Measurements from ENCODE around the gene RNF169.
A peak's percentile ranks its signal among the peaks of the same experiment; 100 is the strongest.

RNF169 gene, protein sequence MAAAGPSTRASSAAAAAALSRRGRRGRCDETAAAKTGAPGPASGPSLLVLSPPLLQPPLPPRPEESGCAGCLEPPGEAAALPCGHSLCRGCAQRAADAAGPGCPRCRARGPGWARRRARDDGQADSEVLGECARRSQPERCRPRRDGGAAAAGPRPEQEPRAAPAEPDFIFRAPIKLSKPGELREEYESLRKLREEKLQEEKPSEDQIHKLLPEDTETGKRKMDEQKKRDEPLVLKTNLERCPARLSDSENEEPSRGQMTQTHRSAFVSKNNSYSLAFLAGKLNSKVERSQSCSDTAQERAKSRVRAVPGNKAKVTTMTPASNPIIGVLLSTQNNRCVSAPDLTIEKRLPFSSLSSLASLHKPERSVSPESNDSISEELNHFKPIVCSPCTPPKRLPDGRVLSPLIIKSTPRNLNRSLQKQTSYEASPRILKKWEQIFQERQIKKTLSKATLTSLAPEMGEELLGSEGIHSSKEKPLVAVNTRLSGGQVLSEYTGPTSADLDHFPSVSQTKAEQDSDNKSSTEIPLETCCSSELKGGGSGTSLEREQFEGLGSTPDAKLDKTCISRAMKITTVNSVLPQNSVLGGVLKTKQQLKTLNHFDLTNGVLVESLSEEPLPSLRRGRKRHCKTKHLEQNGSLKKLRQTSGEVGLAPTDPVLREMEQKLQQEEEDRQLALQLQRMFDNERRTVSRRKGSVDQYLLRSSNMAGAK
- 34.5 to 81.5 (median 63.0) reads per million in 17 experiments for total RNA-seq

GRCh38 chr11:74748211-74749126 lies at the start of gene RNF169:
Gene RNF169 (plus strand): TSS chr11:74748849. CDS start chr11:74748881, 32 bp downstream.
- peak; percentile 93 to 97 (median 96) for DNase-seq

GRCh38 chr11:74699615-74700396 lies 48.8 kb upstream of the RNF169 start:
- DNase-seq, result no peak

GRCh38 chr11:74701351-74701750 lies 47.3 kb upstream of the RNF169 start:
- DNase-seq, result peak in 2 of 4 experiments; percentile 15 to 22

- peak; percentile 78 to 86 (median 81) for DNase-seq
Measured at GRCh38 chr11:74702383-74703007, 46.2 kb upstream of the RNF169 start.

- DNase-seq, result no peak
Measured at GRCh38 chr11:74703211-74703610, 45.4 kb upstream of the RNF169 start.

DNA sequence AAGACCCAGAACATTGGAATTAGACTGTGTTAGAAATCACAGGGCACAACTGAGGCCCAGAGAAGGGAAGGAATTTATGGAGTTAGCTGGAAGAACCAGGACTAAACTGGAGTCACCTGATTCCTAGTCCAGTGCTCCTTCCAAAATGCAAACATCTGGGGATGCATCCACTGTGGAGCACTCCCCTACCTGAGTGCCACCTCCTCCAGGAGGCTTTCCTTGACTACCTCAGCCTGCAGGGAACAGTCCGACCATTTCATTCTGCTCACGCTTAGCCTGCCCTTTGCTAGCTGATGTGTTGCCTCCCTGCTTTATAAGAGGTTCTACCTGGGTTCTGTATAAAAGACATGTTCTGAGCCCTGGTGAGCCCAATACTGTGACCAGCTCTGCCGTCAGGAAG lies 41.5 kb upstream of the RNF169 start:
- no peak for DNase-seq

DNA sequence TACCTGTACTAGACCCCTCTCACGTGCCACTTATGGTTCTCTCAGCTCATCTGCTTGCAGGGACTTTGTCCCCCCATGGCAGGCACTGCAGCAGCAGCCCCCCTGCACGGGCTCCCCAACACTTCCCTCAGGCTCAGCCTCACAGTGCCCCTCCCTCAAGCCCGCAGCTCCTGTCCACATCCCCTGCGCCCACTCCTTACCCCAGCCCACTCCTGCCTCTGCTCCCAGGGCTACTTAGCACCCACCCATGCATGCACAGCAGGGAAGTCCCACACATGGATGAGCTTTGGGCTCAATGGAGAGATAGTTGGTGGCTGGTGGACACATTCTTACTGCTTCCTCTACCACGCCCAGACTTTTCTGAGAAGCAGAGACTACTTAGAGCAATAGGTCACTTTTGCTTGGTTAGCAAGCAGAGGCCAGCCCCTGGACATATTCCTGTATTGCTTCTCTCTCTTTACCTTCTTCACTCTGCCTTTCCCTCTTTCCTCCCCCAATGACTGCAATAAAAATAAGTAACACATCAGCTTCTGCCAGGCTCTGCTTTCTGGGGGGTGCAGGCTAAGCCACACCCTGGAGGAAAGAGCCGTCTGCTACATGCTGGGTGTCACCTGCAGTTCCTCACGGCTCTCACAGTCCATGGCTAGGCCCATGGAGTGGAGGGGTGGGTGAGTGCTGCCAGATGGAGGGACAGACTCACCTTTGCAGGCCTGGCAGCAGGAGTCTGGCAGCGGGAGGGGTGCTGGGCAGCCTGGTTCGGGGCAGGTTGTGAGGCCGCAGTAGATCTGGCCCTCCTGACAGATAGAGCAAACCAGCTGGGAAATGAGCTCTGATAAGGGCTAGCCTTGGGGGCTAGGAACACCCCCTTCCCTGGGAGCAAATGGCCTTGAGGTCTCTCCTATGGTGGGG lies 40.8 kb upstream of the RNF169 start:
- DNase-seq, result no peak

- no peak for DNase-seq
Measured at GRCh38 chr11:74709175-74709574, 39.5 kb upstream of the RNF169 start.

DNA sequence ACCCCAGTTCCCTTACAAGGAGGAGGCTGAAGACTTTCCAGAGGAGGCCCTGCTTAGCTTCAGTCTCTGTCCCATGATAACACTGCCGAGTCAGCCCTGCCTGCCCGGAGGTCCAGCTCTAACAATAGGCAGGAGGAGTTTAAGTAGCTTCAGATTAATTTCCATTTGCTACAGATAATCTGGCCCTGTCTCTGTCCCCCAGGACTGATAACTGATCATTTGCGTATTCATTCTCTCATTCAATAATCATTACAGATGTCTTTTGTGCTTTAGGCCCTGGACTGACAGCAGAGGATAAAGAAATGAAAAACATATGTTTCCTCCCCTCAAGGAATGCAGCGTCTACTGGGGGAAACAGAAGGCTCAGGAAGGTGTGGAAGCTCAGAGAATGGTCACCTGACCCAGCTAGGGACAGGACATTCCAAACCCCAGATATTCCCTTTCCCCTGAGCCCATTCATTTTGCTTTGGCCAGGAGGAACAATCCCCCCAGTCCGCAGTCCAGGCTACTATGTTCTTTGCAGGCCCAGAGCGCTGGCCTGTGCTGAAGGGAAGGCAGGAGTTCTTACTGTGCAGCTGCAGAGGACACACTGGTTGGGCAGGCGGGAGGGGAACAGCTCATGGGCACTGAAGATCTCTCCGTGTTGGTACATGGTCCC lies 38.2 kb upstream of the RNF169 start:
- DNase-seq, result no peak

DNA sequence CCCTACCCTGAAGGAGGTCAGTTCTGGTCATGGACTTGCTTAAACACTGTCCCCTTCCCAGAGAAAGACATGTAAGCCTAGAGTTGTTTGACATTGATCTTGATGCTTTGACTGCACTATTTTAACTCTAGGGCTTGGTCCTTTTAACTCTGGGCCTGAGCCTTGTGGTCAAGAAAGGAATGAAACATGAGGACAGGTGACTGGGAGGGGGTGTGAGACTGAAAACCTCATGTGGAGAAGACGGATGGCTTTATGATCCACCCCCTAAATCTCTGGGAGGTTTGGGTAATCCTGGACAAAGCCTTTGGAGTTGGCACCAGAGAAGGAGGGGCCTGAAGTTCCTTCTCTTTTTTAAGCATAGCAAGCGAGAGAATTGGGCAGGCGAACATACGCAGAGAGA lies 35.0 kb upstream of the RNF169 start:
- no peak for DNase-seq

DNA sequence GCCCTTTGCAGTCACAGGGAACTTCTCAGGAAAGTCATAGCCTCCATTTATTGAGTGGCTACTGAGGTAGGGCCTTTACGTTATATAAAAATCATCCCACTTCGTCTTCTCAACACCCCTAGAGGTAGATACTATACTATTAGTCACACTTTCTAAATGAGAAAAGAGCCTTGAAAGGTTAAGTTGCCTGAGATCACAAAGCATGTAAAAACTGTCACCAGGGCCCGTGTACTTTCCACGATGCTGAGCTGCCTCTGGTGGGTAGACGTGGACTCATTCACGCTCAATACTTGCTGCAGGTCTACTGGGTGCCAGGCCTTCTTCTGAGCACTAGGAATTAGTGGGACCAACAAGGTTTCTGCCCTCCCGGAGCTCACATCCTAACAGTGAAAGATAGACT lies 33.7 kb upstream of the RNF169 start:
- no peak for DNase-seq

DNA sequence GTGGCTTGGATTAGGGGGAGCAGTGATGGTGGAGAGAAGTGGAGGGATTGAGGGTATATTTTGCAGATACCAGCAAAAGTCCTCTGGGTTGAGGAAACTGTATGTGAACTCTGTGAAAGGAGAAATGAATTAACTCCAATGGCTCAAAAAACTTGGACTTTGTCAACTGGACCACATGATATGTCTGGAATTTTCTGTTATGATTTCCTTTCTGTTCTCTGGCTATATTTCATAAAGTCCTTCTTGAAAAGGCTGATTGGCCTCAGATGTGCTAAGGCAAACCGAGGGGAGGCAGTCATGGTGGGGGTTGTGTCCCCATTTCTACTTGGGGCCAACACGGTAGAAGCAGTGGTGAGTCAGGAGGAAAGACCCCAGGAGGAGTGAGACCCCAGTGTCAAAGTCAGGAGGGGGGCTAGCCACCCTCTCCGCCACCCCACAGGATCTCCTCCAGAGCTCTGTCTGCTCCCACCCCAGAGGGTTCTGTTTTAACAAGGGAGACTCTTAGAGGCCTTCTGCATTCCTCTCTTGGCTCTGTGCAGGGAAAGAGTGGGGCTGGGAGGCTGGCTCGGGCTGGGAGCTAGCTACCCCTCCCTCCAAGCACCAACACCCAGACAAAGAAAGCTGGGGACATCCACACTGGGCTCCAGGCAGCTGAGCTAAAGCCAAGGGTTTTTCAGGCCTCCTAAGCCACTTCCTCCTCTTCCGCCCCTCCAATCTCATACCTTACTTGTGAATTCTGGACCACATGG lies 31.3 kb upstream of the RNF169 start:
- no peak for DNase-seq

- DNase-seq, result peak in 1 of 4 experiments; percentile 15
Measured at GRCh38 chr11:74719011-74719410, 29.6 kb upstream of the RNF169 start.

DNA sequence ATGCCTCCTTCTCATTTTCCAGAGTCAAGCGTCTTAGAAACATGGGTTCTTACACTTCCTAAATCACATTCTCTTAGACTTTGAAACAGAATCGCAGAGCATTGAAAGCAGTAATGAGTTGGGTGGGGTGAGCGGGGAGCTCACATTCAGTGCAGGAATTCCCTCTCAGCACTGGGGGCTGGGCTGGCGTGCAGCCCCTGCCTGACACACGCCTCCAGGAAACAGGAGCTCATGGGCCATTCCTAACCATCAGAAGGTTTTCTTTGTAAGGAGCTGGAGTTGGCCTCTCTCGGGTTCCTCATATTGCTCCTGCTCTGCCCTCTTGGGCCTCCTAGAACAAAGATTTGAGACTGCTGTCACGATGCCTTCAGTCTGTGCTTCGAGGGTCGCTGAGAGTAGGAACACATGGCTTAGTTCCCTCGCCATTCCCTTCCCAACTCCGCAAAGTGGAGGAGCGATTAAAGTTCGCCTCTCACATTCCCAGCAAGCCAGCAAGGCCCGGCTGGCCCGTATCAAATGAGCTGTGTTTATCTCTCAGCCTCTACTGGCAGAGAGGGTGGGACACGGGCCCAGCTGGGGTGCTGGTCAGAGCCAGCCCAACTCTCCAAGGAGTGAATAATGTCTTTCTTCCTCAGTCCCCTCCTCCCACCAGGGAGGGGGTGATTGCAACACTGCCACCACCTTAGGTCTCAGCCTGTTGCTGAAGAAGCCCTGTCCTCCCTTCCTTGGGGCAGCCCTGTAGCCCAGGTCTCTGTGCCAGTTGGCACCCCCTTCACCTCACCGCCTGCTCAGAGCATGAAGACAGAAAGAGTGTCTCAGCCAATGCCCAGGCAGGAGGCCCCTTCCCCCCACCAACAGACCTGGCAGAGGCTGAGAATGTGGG lies 27.8 kb upstream of the RNF169 start:
- DNase-seq, result no peak

- DNase-seq, result no peak
Measured at GRCh38 chr11:74721479-74721835, 27.2 kb upstream of the RNF169 start.

GRCh38 chr11:74723511-74723910 lies 25.1 kb upstream of the RNF169 start:
- DNase-seq, result no peak

DNA sequence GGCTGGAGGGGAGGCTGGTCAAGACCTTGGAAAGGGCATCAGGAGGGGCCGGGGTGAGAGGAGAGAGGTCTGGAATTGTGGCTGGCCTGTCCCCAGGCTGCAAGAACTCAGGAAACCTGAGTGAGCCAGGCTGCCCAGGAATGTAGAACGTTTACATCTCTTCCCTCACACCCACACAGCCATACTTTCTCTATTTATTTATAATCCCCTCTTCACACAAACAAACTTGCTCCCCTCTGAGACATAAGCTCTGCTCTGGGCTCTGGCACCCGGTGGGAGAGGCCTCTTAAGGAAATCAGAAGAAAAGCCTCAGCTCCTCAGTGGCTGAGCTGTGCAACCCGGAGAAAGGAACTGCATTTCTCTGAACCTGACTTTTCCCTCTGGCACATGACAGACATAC lies 22.9 kb upstream of the RNF169 start:
- no peak for DNase-seq

DNA sequence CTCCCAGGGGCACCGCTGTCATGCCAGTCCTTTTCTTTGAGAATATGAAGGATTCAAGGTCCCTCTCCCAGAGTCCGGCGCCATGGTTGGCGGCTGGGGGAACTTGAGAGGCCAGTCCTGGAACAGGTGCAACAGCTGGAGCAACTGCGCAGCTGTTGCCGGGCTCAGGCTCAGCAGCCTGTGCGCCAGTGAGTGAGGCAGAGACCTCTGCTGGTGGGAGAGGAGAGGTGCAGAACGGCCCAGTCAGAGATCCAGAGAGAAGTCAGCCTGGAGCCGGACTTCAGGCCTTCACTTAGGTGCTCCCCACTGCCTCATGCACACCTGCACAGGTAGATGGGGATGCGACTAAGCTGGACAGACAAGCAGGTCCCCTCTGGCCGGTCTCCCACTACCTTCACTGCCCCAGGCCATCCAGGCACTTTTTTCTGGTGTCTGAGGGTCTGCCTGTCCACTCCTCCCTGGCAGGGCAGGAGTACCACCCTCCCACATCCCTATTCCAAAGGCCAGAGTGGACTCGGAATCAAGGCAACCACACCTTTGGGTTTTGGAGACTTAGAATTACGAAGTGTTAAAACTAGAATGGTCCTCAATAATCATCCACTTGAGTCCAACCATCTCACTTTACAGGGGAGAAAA lies 22.0 kb upstream of the RNF169 start:
- peak; percentile 77 to 84 (median 80) for DNase-seq
